OCI-LY3 (cell line): ENCODE results near the gene PEAK3.

Experiments used
- EZH2phosphoT487 ChIP-seq: fragments of 200-600 bp; shearing (Covaris generic); IDR thresholded peaks from 2 replicates; pipeline ENCODE4 v1.6.1; 2018; ENCODE audit warnings: antibody characterized with exemption, mixed run types, low read depth
- TF ChIP-seq, protein P1 (sequence below): fragments of 200-600, 300-600 bp; sonication (generic); IDR thresholded peaks from 2 replicates; pipeline ENCODE4 v1.5.1; 2014; ENCODE audit warnings: antibody characterized with exemption, low read length, low read depth

DNA sequence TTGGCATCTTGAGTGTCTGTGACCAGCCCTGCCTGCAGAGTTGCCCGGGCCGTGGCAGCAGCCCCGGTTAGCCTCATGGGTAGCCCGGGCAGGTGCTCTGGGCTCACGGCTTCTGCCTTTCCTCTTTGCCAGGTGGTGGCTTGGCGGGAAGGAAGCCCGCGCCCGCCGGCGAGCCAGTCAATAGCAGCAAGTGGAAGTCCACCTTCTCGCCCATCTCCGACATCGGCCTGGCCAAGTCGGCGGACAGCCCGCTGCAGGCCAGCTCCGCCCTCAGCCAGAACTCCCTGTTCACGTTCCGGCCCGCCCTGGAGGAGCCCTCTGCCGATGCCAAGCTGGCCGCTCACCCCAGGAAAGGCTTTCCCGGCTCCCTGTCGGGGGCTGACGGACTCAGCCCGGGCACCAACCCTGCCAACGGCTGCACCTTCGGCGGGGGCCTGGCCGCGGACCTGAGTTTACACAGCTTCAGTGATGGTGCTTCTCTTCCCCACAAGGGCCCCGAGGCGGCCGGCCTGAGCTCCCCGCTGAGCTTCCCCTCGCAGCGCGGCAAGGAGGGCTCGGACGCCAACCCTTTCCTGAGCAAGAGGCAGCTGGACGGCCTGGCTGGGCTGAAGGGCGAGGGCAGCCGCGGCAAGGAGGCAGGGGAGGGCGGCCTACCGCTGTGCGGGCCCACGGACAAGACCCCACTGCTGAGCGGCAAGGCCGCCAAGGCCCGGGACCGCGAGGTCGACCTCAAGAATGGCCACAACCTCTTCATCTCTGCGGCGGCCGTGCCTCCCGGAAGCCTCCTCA is 55.7 kb downstream of the PEAK3 start:
- TF ChIP-seq, protein P1, sequence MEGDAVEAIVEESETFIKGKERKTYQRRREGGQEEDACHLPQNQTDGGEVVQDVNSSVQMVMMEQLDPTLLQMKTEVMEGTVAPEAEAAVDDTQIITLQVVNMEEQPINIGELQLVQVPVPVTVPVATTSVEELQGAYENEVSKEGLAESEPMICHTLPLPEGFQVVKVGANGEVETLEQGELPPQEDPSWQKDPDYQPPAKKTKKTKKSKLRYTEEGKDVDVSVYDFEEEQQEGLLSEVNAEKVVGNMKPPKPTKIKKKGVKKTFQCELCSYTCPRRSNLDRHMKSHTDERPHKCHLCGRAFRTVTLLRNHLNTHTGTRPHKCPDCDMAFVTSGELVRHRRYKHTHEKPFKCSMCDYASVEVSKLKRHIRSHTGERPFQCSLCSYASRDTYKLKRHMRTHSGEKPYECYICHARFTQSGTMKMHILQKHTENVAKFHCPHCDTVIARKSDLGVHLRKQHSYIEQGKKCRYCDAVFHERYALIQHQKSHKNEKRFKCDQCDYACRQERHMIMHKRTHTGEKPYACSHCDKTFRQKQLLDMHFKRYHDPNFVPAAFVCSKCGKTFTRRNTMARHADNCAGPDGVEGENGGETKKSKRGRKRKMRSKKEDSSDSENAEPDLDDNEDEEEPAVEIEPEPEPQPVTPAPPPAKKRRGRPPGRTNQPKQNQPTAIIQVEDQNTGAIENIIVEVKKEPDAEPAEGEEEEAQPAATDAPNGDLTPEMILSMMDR = no peak
- TF ChIP-seq EZH2phosphoT487 = no peak
